Muscle of leg (tissue), 11 donors: Measurements from ENCODE around the gene RAB36. TPM values are rescaled to one million over a fixed set of nuclear protein-coding genes. Genes with fewer than 3 reads are reported as not detected.

ENCODE experiments used
- DNase-seq: peaks from one replicate; pipeline ENCODE4 v3.0.0; 2013
- H3K27ac ChIP-seq: one replicate; pipeline ENCODE4 v1.5.1; 2013; ENCODE audit warnings: mild to moderate bottlenecking, low read length, control low read depth
- H3K27me3 ChIP-seq: one replicate; pipeline ENCODE4 v1.6.1; 2013; ENCODE audit warnings: low read length; ENCODE audit not compliant: control insufficient read depth, insufficient read depth
- H3K36me3 ChIP-seq: one replicate; pipeline ENCODE4 v1.6.1; 2013; ENCODE audit warnings: low read length; ENCODE audit not compliant: control insufficient read depth, insufficient read depth
- H3K4me1 ChIP-seq: one replicate; pipeline ENCODE4 v1.6.1; 2013; ENCODE audit warnings: low read length; ENCODE audit not compliant: control insufficient read depth, insufficient read depth
- H3K4me3 ChIP-seq: one replicate; pipeline ENCODE4 v1.5.1; 2013; ENCODE audit warnings: low read length, control low read depth
- H3K9me3 ChIP-seq: replicated peaks from 2 replicates; pipeline ENCODE4 v1.6.1; 2013; ENCODE audit warnings: low read depth, low read length; ENCODE audit not compliant: control insufficient read depth
- WGBS: methylation state at CpG from one replicate; pipeline ENCODE4 v1.1.5; 2013; ENCODE audit warnings: missing lambda C conversion rate; ENCODE audit not compliant: insufficient coverage; 5-methylcytosine and 5-hydroxymethylcytosine counted together
- polyA plus RNA-seq, 8 donors: library from polyadenylated mRNA; unstranded; fragments of 120-200 nt; gene quantifications; one replicate each; pipeline versions ENCODE4 v1.2.1 to v1.2.3, GENCODE V29; 2013; ENCODE audit warnings: inconsistent platforms in 1 of 8, low replicate concordance in 1 of 8; ENCODE audit not compliant: insufficient read length in 8 of 8, insufficient read depth in 1 of 8
- total RNA-seq: library from RNA; stranded (reverse); fragments of 120-200 nt; gene quantifications from one replicate; pipeline ENCODE4 v1.2.4, GENCODE V29; 2013

Gene RAB36
- total and polyA plus RNA-seq, 9 donors = 1.0 to 2.7 (median 1.5) TPM

DNA sequence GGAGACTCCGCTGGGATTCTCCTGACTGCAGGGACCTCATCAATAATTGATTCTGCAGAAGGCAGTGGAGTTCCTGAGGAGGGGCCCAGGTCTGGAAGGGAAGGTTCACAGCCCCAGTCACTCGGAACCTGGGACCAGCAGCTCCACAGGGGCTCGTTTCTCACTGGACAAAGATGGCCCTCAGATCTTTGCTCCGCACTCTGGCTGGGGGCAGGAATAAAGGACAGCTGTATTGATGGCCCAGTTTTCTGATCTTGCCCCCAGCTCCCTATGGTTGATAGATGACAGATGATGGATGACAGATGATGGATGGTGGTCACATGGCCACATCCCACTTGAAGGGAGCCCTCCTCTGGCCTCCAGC is 23.7 kb downstream of the RAB36 start:
- no peak overlapping the region for H3K4me3 ChIP-seq
- H3K27me3 ChIP-seq = peaks cover 6% of the 10 kb centered on the region
- no peaks in the 10 kb centered on the region for H3K36me3 ChIP-seq
- peaks cover 5% of the 10 kb centered on the region for H3K4me1 ChIP-seq
- DNase-seq = no peak
- H3K9me3 ChIP-seq = no peaks in the 10 kb centered on the region
- no peak overlapping the region for H3K27ac ChIP-seq
- WGBS = 78% methylated on average over 4 of the region's 4 CpGs

DNA sequence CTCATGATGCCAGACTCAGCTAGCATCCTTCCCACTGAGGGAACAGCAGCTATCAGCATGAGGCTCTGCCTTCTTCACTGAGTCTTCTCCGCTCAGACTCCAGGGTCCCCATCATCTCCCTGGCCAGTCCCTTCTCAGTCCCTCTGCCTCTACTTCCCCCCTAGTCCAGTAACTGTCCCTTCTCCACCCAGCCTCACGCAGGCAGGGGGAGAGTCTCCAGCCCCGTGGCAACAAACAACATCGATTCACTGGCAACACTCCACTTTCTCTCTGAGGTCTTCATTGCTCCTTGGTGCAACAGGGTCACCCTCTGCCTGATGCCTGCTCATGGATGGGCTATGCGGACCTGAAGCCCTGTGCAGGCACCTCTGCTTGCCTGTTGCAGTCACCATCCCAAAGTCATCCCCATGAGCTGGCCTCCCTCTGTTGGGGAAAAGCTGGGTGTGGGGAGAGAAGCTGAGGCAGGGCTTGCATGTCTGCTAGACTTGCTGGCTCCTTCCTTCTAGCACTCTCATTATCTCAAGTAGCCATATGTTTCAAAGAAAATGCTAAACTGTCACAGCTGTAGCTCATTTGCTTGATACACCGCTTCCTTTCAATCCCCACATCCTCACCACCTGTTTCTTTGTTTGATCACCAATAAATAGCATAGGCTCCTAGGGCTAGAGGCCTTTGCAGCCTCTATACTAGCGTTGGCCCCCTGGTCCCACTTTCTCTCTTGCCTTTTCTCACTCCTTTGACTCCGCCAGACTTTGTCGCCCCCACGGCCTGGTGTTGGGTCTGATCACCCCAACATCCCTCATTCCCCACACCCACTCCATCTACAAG is 30.8 kb downstream of the RAB36 start:
- 96% methylated on average over 9 of the region's 10 CpGs for WGBS

GRCh38 chr22:23176645-23177027 is 31.4 kb downstream of the RAB36 start:
- Histone ChIP-seq H3K9me3 (peaks cover 20% of the 10 kb centered on the region), H3K27ac (no peak overlapping the region), H3K36me3 (no peaks in the 10 kb centered on the region), H3K4me3 (no peak overlapping the region), H3K4me1 (peaks cover 24% of the 10 kb centered on the region), H3K27me3 (peaks cover 37% of the 10 kb centered on the region)
- no peak for DNase-seq
- 86% methylated on average over 9 of the region's 9 CpGs for WGBS

More for the DNA sequence above, 30.8 kb downstream of the RAB36 start:
- H3K27me3 ChIP-seq = peaks cover 32% of the 10 kb centered on the region
- H3K36me3 ChIP-seq = no peaks in the 10 kb centered on the region
- DNase-seq = no peak
- H3K27ac ChIP-seq = no peak overlapping the region
- no peak overlapping the region for H3K4me3 ChIP-seq
- H3K4me1 ChIP-seq = peaks cover 20% of the 10 kb centered on the region
- H3K9me3 ChIP-seq = peaks cover 20% of the 10 kb centered on the region

- Histone ChIP-seq H3K4me3 (no peak overlapping the region), H3K36me3 (no peaks in the 10 kb centered on the region), H3K27ac (no peak overlapping the region), H3K9me3 (peaks cover 20% of the 10 kb centered on the region), H3K27me3 (peaks cover 42% of the 10 kb centered on the region), H3K4me1 (peaks cover 30% of the 10 kb centered on the region)
- WGBS = 86% methylated on average over 2 of the region's 4 CpGs
- DNase-seq = no peak
Measured at GRCh38 chr22:23177197-23177596, 31.9 kb downstream of the RAB36 start.

GRCh38 chr22:23178512-23179254 is 33.4 kb downstream of the RAB36 start:
- no peak overlapping the region for H3K4me3 ChIP-seq
- H3K27ac ChIP-seq = no peak overlapping the region
- 49% methylated on average over 4 of the region's 9 CpGs for WGBS
- peak; percentile 60 for DNase-seq
- H3K4me1 ChIP-seq = peaks cover 44% of the 10 kb centered on the region
- peaks cover 52% of the 10 kb centered on the region for H3K27me3 ChIP-seq
- peaks cover 20% of the 10 kb centered on the region for H3K9me3 ChIP-seq
- no peaks in the 10 kb centered on the region for H3K36me3 ChIP-seq

DNA sequence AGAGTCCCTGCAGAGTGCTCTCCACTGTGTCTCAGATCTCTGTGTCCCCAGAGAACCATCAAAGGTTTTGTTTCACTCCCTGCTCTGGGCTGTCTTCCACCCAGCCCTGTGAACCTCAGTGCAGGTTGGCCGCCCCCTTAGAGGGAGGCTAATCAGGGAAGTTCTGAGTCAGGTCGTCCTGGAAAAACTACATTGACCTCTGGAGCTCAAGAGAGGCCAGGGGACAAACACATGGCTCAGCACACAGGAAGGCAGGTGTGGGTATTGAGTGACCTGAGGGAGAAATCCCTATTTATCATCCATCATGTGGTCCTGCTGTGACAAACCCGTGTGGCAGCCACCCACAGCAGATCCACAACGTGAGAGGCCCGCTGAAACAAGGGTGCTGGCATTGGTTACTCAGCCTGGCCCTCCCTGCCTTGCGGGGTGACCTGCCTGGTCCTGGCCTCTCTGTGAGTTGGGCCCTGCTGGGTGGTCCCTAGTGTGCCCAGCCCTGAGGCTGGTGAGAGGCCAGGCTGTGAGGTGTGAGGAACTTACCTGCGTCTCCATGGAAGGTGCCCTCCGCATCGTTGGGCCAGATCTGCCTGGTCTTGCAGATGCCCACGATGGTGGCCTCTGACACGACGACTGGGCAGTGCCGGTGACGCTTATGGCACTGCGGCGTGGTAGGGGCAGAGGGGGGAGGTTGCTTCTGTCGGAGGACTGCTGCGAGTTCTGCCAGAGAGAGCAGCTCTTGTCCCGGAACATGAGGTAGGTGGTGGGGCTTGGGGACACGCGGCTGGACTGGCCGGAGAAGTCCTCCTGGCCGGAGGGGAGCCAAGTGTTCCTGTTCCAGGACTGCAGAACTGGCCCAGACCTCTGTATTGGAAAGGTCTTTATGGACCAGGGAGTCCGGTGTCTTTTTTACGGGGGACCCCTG is 34.4 kb downstream of the RAB36 start:
- peak; percentile 33 for DNase-seq
- Histone ChIP-seq H3K4me3 (peak overlapping the region; percentile 30), H3K27me3 (peaks cover 52% of the 10 kb centered on the region), H3K36me3 (no peaks in the 10 kb centered on the region), H3K27ac (no peak overlapping the region), H3K4me1 (peaks cover 51% of the 10 kb centered on the region), H3K9me3 (peaks cover 20% of the 10 kb centered on the region)
- 37% methylated on average over 22 of the region's 25 CpGs for WGBS

- WGBS = under 1% methylated on average over 82 of the region's 88 CpGs
Measured at GRCh38 chr22:23180301-23180892, 35.1 kb downstream of the RAB36 start, which contains the start of gene BCR. Gene BCR (plus strand): TSS chr22:23180509. CDS start chr22:23180961, 452 bp downstream.

GRCh38 chr22:23180893-23181720 is 35.8 kb downstream of the RAB36 start:
- no peak overlapping the region for H3K27ac ChIP-seq
- WGBS = 6% methylated on average over 110 of the region's 112 CpGs

More at GRCh38 chr22:23180301-23180892, 35.1 kb downstream of the RAB36 start, which contains the start of gene BCR:
- Histone ChIP-seq H3K27ac (no peak within 1 kb of the TSS), H3K4me1 (peaks cover 56% of the 10 kb centered on the region), H3K36me3 (no peaks in the 10 kb centered on the region), H3K27me3 (peaks cover 55% of the 10 kb centered on the region), H3K4me3 (peak within 1 kb of the TSS; percentile 54), H3K9me3 (peaks cover 19% of the 10 kb centered on the region)
- peak; percentile 87 for DNase-seq

More at GRCh38 chr22:23180893-23181720, 35.8 kb downstream of the RAB36 start:
- Histone ChIP-seq H3K9me3 (peaks cover 12% of the 10 kb centered on the region), H3K27me3 (peaks cover 52% of the 10 kb centered on the region), H3K4me3 (peak overlapping the region; percentile 54), H3K4me1 (peaks cover 56% of the 10 kb centered on the region), H3K36me3 (no peaks in the 10 kb centered on the region)
- DNase-seq = peak; percentile 32
